CD8-positive, alpha-beta memory T cell (primary cell): Measurements from ENCODE around the gene RNF4. TPM values are rescaled to one million over a fixed set of nuclear protein-coding genes. Genes with fewer than 3 reads are reported as not detected.
"Not testable (repeated sequence)": the region's sequence is repeated elsewhere in the genome, so short reads cannot be mapped to it uniquely, and the experiment has no call there.

Experiments
- CTCF ChIA-PET: fragments of 350-600 bp; sonication (Branson Sonifier 250); formaldehyde crosslinking; loops from one replicate; lab custom pipeline; 2021; ENCODE audit warnings: antibody characterized with exemption; lab: Charles Lee
- POLR2A ChIA-PET: fragments of 350-600 bp; sonication (Branson Sonifier 250); formaldehyde crosslinking; loops from one replicate; lab custom pipeline; 2021; ENCODE audit warnings: antibody characterized with exemption; lab: Charles Lee
- DNase-seq, 5 donors: peaks; one replicate each; pipeline versions ENCODE4 v3.0.0 to v3.0.0-alpha.2; 2020 to 2022; ENCODE audit warnings: mixed read lengths in 1 of 5
- H3K27ac ChIP-seq: one replicate; pipeline ENCODE4 v1.7.0; 2013; ENCODE audit warnings: low read depth, mild to moderate bottlenecking, low read length, moderate library complexity
- H3K27me3 ChIP-seq: 2 replicates; pipeline ENCODE4 v1.7.0; 2013; ENCODE audit warnings: low read length, mild to moderate bottlenecking; ENCODE audit not compliant: insufficient read depth, poor library complexity, severe bottlenecking
- H3K36me3 ChIP-seq: 2 replicates; pipeline ENCODE4 v1.7.0; 2013; ENCODE audit warnings: mild to moderate bottlenecking, low read length, moderate library complexity; ENCODE audit not compliant: insufficient read depth
- H3K4me1 ChIP-seq: 2 replicates; pipeline ENCODE4 v1.7.0; 2013; ENCODE audit warnings: mild to moderate bottlenecking, low read length, moderate library complexity; ENCODE audit not compliant: insufficient read depth
- H3K4me3 ChIP-seq: 2 replicates; pipeline ENCODE4 v1.7.0; 2013; ENCODE audit warnings: mild to moderate bottlenecking, low read length
- H3K9me3 ChIP-seq: 2 replicates; pipeline ENCODE4 v1.7.0; 2013; ENCODE audit warnings: mild to moderate bottlenecking, low read length
- H3K27ac Mint-ChIP-seq, 8 donors: one replicate each; pipeline ENCODE4 v1.8.0; 2020 to 2021; ENCODE audit warnings: mixed read lengths in 8 of 8, mild to moderate bottlenecking in 6 of 8, inconsistent platforms in 3 of 8, moderate library complexity in 3 of 8
- H3K27me3 Mint-ChIP-seq, 2 donors: one replicate each; pipeline ENCODE4 v1.8.0; 2020 to 2021; ENCODE audit warnings: mixed read lengths in 2 of 2, mild to moderate bottlenecking in 1 of 2, moderate library complexity in 1 of 2
- H3K36me3 Mint-ChIP-seq, 3 donors: one replicate each; pipeline ENCODE4 v1.8.0; 2020 to 2021; ENCODE audit warnings: mixed read lengths in 3 of 3, inconsistent platforms in 1 of 3, mild to moderate bottlenecking in 1 of 3
- H3K4me1 Mint-ChIP-seq, 3 donors: one replicate each; pipeline ENCODE4 v1.8.0; 2020 to 2021; ENCODE audit warnings: mixed read lengths in 3 of 3, inconsistent platforms in 1 of 3, mild to moderate bottlenecking in 1 of 3
- H3K4me3 Mint-ChIP-seq, 7 donors: one replicate each; pipeline ENCODE4 v1.8.0; 2020 to 2021; ENCODE audit warnings: mixed read lengths in 7 of 7, mild to moderate bottlenecking in 6 of 7, moderate library complexity in 4 of 7, inconsistent platforms in 2 of 7
- H3K9me3 Mint-ChIP-seq, 5 donors: one replicate each; pipeline ENCODE4 v1.8.0; 2020 to 2022; ENCODE audit warnings: mixed read lengths in 5 of 5, mild to moderate bottlenecking in 3 of 5, moderate library complexity in 2 of 5, inconsistent platforms in 1 of 5
- polyA plus RNA-seq: library from polyadenylated mRNA; unstranded; fragments of 300-500 nt; fragmentation: Illumina TruSeq; gene quantifications from one replicate; pipeline ENCODE4 v1.2.3, GENCODE V29; 2021
- total RNA-seq, 2 experiments: library from RNA; stranded (reverse); gene quantifications; one replicate each; pipeline ENCODE4 v1.2.3, GENCODE V29; 2021

Gene RNF4
- total and polyA plus RNA-seq, 3 experiments from 2014 or later, result 94.8 to 98.1 (median 95.4) TPM

GRCh38 chr4:2546961-2547691, 78.2 kb downstream of the RNF4 start:
- H3K27ac ChIP-seq, H3K27me3 Mint-ChIP-seq, H3K4me3 ChIP-seq, POLR2A ChIA-PET, H3K36me3 Mint-ChIP-seq, H3K4me3 Mint-ChIP-seq, H3K9me3 Mint-ChIP-seq, H3K4me1 ChIP-seq, H3K36me3 ChIP-seq, H3K9me3 ChIP-seq, CTCF ChIA-PET, DNase-seq, H3K27me3 ChIP-seq: not testable (repeated sequence)
- peak overlapping the region in 1 of 8 donors; percentile 78 for H3K27ac Mint-ChIP-seq
- peaks cover 25 to 56% (median 51%) of the 10 kb centered on the region in 3 donors for H3K4me1 Mint-ChIP-seq

GRCh38 chr4:2551118-2551517, 82.2 kb downstream of the RNF4 start:
- Histone ChIP-seq H3K36me3 (no peaks in the 10 kb centered on the region), H3K27ac (no peak overlapping the region), H3K4me3 (no peak overlapping the region), H3K4me1 (no peaks in the 10 kb centered on the region), H3K27me3 (no peaks in the 10 kb centered on the region), H3K9me3 (no peaks in the 10 kb centered on the region)
- peaks cover 25 to 62% (median 50%) of the 10 kb centered on the region in 3 donors for H3K4me1 Mint-ChIP-seq
- H3K9me3 Mint-ChIP-seq, result no peaks in the 10 kb centered on the region
- no peaks in the 10 kb centered on the region for H3K27me3 Mint-ChIP-seq
- ChIA-PET CTCF (no interaction called here), POLR2A (no interaction called here)
- peak overlapping the region in 5 of 8 donors; percentile 27 to 75 (median 51) for H3K27ac Mint-ChIP-seq
- no peak for DNase-seq
- peaks cover 0 to 3% (median 0%) of the 10 kb centered on the region in 3 donors for H3K36me3 Mint-ChIP-seq
- H3K4me3 Mint-ChIP-seq, result no peak overlapping the region

- H3K27ac Mint-ChIP-seq, result no peak overlapping the region
- CTCF ChIA-PET, result interaction anchor here (0.7 kb wide), 1 partner anchor 30 kb away, joined by 3 read pairs; no protein-coding TSS in a partner anchor
These were observed 83.9 kb downstream of the RNF4 start for GRCh38 chr4:2552806-2553205.

GRCh38 chr4:2558301-2558700, 89.4 kb downstream of the RNF4 start:
- Histone ChIP-seq H3K9me3 (no peaks in the 10 kb centered on the region), H3K4me3 (no peak overlapping the region), H3K27ac (no peak overlapping the region), H3K36me3 (no peaks in the 10 kb centered on the region), H3K4me1 (no peaks in the 10 kb centered on the region), H3K27me3 (no peaks in the 10 kb centered on the region)
- no peak for DNase-seq
- H3K27ac Mint-ChIP-seq, result peak overlapping the region in 1 of 8 donors; percentile 12
- H3K4me1 Mint-ChIP-seq, result peaks cover 40 to 73% (median 62%) of the 10 kb centered on the region in 3 donors
- H3K4me3 Mint-ChIP-seq, result no peak overlapping the region
- H3K36me3 Mint-ChIP-seq, result peaks cover 0 to 30% (median 2%) of the 10 kb centered on the region in 3 donors
- ChIA-PET CTCF (no interaction called here), POLR2A (no interaction called here)
- H3K9me3 Mint-ChIP-seq, result no peaks in the 10 kb centered on the region
- H3K27me3 Mint-ChIP-seq, result no peaks in the 10 kb centered on the region

More at GRCh38 chr4:2552806-2553205, 83.9 kb downstream of the RNF4 start:
- Mint-ChIP-seq H3K9me3 (no peaks in the 10 kb centered on the region), H3K4me3 (no peak overlapping the region), H3K27me3 (no peaks in the 10 kb centered on the region), H3K36me3 (peaks cover 0 to 3% (median 0%) of the 10 kb centered on the region in 3 donors), H3K4me1 (peaks cover 29 to 65% (median 49%) of the 10 kb centered on the region in 3 donors)
- Histone ChIP-seq H3K9me3 (no peaks in the 10 kb centered on the region), H3K27me3 (no peaks in the 10 kb centered on the region), H3K4me3 (no peak overlapping the region), H3K27ac (no peak overlapping the region), H3K36me3 (no peaks in the 10 kb centered on the region), H3K4me1 (no peaks in the 10 kb centered on the region)
- POLR2A ChIA-PET, result no interaction called here
- no peak for DNase-seq

GRCh38 chr4:2560167-2560566, 91.3 kb downstream of the RNF4 start:
- no peak overlapping the region for H3K4me3 ChIP-seq
- peak overlapping the region in 1 of 8 donors; percentile 96 for H3K27ac Mint-ChIP-seq
- DNase-seq, result no peak
- H3K36me3 Mint-ChIP-seq, result peaks cover 0 to 41% (median 2%) of the 10 kb centered on the region in 3 donors
- POLR2A ChIA-PET, result no interaction called here
- H3K36me3 ChIP-seq, result no peaks in the 10 kb centered on the region
- no peak overlapping the region for H3K4me3 Mint-ChIP-seq
- no peaks in the 10 kb centered on the region for H3K27me3 Mint-ChIP-seq
- H3K27ac ChIP-seq, result no peak overlapping the region
- no peaks in the 10 kb centered on the region for H3K9me3 ChIP-seq
- H3K4me1 Mint-ChIP-seq, result peaks cover 37 to 68% (median 49%) of the 10 kb centered on the region in 3 donors
- no peaks in the 10 kb centered on the region for H3K27me3 ChIP-seq
- CTCF ChIA-PET, result no interaction called here
- no peaks in the 10 kb centered on the region for H3K9me3 Mint-ChIP-seq
- no peaks in the 10 kb centered on the region for H3K4me1 ChIP-seq

Other genes starting within 250 kb of the RNF4 start
- gene HAUS3, start 227.0 kb upstream of the RNF4 start, total RNA-seq, result 10 to 100 TPM; 23.8 to 23.9 TPM
- gene HAUS3, start 227.0 kb upstream of the RNF4 start, polyA plus RNA-seq, result 26.6 TPM
- gene POLN, start 227.0 kb upstream of the RNF4 start, total RNA-seq, result 1 to 10 TPM; 1.5 to 1.6 TPM
- gene POLN, start 227.0 kb upstream of the RNF4 start, polyA plus RNA-seq, result 0.55 TPM
- gene MXD4, start 207.0 kb upstream of the RNF4 start, total RNA-seq, result 10 to 100 TPM; 10.2 to 12.2 TPM
- 47.2 TPM for gene MXD4, start 207.0 kb upstream of the RNF4 start, polyA plus RNA-seq
- 10 to 100 TPM; 12.9 to 13.2 TPM for gene ZFYVE28, start 50.5 kb upstream of the RNF4 start, total RNA-seq
- 14.8 TPM for gene ZFYVE28, start 50.5 kb upstream of the RNF4 start, polyA plus RNA-seq
- gene CFAP99, start 50.2 kb upstream of the RNF4 start, total RNA-seq, result under 1 TPM in 1 of 2 experiments, not detected in 1; 0.07 TPM
- not detected for gene CFAP99, start 50.2 kb upstream of the RNF4 start, polyA plus RNA-seq
- gene FAM193A, start 67.5 kb downstream of the RNF4 start, total RNA-seq, result 10 to 100 TPM; 25.8 to 26.9 TPM
- 4.9 TPM for gene FAM193A, start 67.5 kb downstream of the RNF4 start, polyA plus RNA-seq